ENCODE results near the gene JMJD6.
"Not testable (repeated sequence)": the region's sequence is repeated elsewhere in the genome, so short reads cannot be mapped to it uniquely, and the experiment has no call there.

The JMJD6 gene

DNA sequence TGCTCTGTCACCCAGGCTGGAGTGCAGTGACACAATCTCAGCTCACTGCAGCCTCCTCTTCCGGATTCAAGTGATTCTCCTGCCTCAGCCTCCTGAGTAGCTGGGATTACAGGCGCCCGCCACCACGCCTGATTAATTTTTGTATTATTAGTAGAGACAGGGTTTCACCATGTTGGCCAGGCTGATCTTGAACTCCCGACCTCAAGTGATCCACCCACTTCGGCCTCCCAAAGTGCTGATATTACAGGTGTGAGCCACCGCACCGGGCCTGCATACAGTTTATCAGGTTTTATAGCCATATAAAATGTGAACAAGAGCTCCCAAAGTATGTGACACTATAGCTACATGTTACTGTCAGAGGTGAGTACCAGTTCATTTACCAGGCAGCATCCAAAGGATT is 3.4 kb downstream of the JMJD6 start:
- intact Hi-C loops (cut with DNase I); DNase-seq: not testable (repeated sequence)

DNA sequence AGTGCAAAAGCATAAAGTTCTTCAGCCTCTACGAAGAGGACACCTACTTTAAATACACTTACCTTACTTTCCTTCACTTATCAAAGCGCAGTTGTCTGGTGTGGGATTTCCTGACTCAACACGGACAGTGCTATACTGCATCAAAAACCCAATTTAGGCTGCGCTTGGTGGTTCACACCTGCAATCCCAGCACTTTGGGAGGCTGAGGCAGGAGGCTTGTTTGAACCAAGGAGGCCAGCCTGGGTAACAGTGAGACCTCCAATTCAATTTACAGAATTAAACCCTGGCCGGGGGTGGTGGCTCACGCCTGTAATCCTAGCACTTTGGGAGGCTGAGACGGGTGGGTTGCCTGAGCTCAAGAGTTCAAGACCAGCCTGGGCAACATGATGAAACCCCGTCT is 4.1 kb downstream of the JMJD6 start:
- DNase-seq, result no peak
- intact Hi-C loops (cut with DNase I), result no loop called here

DNA sequence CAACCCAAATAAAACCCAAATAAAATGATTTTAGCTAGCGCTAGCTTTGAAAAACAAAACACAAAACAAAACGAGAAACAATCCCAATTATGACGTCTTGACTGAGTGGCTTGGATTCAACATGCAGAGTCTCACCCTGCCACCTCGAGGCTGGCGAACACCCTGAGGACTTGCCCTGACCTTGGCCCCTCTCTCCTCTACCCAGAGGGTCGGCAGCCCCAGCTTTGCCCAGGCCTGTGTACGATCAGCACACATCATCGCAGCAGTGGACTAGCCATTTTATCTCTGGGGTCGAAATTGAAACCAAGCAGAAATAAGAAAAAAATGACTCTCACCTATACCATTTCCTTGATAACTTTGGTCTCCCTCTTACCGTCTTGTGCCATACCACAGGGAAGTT is 4.9 kb downstream of the JMJD6 start:
- intact Hi-C loops (cut with DNase I), result no loop called here
- DNase-seq, result no peak

DNA sequence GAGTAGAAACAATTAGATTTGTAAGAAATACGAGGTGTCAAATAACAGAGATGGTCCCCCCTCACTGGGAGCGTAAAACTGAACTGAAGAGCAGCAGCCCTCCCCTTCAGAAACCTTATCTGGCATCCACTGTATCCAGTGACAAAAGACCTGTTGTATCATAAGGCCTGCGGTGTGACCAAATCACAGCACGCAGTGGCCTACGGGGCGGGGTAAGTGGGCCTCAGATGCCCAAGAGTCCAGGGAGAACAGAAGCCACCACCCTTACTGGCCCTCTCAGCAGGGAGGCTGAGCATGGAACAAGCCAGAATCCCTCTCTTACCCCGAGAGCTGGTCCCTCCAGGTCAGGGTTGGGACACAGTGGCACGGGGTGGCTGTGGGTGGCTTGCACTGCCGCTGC is 5.5 kb downstream of the JMJD6 start:
- peak in 2 of 42 donors; percentile 3 to 27 for DNase-seq
- intact Hi-C loops (cut with DNase I), result no loop called here

DNA sequence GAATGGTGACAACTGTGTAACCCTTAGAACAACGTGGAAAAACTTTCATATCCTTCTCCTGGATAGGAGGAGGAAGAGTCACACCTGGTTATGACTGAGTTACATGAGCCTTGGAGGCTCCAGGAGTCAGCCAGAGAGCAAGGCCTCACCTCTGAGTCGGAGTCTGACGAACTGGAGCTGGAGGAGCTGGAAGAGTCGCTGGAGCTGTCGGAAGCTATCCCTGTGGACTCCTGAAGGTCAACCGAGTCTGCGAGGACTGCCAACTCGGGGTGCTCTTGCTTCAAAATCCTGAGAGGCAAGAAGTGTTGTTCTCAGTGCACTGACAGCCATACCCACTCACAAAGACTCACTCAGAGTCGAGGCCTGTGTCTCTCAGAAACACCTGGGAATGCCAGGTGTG is 6.2 kb downstream of the JMJD6 start:
- DNase-seq, result peak in 1 of 42 donors; percentile 2
- intact Hi-C loops (cut with DNase I), result no loop called here

DNA sequence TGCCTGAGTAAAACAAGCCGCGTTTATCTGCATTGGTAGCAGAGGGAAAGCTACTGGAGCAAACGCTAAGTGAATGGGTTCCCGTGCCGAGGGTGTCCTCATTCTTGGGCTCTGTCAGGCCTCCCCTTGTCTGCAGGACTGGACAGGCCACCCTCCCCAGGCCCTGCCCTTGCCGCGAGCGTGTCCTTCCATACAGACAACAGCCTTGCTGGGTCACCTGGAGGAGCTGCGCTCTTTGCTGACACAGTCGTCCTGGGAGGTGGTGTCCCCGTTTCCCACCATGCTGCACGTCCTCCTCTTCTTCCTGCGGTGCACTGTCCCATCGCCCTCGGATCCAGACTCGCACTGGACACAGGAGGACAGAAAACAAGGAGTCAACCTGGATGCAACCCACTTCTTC is 7.9 kb downstream of the JMJD6 start:
- intact Hi-C loops (cut with DNase I), result no loop called here
- no peak for DNase-seq

DNA sequence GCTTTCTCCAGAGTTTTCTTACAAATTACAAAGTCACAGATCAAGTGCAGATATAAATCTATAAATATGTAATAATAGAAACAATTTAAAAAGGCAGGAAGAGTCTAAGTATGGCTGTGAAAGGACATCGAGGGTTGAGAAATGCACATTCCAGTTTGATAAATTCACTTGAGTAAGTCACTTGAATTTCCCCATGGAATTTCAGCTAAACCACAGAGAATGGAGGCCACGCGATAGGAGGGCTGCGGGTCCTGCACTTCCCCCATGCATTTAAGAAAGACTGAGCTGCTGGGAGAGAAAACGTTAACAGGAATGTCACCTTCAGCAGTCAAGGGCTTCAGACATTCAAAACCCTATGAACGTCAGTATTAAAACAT is 9.6 kb downstream of the JMJD6 start:
- intact Hi-C loops (cut with DNase I), result no loop called here

DNA sequence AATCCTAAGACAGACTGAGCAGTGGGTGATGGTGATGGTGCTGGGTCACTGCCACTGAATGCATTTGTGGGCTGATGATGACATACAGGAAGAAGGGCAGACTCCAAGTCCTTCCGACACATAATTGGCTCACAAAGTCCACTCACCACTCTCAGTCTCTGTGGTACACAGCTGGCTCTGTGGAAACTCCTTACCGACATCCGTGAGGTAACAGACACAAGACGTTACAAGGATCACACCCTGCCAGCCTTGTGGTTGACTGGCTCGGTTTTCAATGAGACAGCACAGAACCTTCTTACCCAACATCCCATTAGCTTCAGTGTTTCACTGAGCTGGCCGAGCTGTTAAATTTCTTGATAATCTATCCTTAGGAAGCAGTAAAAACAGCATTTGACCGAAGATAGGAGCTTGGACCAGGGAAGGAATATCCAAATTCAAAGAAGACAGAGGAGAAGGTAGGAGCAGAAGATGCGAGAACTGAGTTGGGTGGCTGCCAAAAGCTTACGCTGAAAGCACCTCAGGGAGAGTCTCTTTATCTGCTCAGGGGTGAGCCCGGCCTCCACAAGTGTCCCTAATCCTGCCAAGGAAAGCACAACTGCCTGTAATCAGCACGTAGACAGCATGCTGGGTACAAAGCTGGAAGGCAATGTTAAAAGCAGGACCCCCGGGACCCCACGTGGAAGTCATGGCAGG is 10.1 kb downstream of the JMJD6 start:
- DNase-seq, result peak in 2 of 42 donors; percentile 46 to 78
- intact Hi-C loops (cut with DNase I), result no loop called here

More for the DNA sequence above, 9.6 kb downstream of the JMJD6 start:
- DNase-seq, result no peak

DNA sequence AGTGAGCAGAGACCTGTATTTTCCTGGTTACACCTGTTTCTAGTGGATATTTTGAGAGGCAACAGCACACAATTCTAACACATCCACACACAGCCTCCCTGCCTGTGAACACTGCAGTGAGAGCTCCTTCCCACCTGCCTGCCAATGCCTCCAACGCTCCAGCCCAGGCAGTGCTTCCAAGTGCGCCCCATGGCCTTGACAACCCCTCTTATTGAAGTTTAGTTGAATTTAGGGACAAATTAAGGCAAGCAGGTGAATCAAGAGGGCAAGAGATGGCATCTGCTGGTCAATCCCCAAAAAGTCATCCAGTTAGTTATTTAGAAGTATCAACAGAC is 10.9 kb downstream of the JMJD6 start:
- intact Hi-C loops (cut with DNase I), result no loop called here
- DNase-seq, result peak in 3 of 42 donors; percentile 44 to 61 (median 49)

DNA sequence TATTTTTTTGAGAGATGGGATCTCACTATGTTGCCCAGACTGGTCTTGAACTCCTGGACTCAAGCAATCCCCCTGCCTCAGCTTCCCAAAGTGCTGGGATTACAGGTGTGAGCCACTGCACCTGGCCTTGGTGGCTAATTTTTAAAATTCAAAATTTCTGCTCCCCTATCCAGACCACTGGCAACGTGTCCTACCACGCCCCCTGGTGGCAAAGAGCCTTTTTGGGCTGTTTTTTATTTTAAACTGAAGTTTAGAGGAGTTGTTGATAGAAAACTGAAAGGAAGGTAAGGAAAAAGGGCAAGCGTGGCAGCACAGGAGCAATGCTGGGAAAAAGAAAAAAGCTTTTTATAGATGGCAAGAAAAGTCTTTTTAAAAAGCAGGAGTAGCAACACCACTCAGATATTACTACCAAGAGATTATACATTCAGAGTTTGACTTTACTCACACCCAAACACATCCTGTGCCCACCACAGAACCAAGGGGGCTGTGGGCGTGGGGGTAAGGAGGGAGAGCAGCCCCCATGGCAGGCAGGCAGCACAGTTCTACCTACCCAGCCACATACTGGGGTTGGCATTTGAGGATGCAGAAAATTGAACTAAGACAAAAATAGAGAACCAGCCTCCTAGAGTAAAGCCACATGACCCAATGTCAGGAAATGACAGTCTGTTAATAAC is 11.4 kb downstream of the JMJD6 start:
- intact Hi-C loops (cut with DNase I), result no loop called here
- peak in 39 of 42 donors; percentile 40 to 92 (median 80) for DNase-seq

DNA sequence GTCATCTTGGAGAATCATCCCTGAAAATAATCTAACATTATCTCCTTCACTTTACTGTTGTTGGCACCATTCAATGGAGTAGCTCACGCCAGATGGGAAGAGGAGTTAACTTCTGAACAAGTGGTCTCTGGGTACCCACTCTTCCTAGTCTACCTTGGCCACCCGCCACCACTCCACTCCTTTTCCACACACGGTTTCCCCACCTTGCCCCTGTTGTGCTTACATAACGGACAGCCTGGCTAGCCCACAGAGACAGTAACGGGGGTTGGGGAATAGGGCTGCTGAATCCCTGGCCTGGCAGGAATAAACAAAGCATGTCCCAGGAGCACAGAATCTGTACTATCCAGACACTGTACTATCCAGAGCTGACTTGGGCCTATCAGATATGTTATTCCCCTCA is 12.1 kb downstream of the JMJD6 start:
- no peak for DNase-seq
- intact Hi-C loops (cut with DNase I), result no loop called here

DNA sequence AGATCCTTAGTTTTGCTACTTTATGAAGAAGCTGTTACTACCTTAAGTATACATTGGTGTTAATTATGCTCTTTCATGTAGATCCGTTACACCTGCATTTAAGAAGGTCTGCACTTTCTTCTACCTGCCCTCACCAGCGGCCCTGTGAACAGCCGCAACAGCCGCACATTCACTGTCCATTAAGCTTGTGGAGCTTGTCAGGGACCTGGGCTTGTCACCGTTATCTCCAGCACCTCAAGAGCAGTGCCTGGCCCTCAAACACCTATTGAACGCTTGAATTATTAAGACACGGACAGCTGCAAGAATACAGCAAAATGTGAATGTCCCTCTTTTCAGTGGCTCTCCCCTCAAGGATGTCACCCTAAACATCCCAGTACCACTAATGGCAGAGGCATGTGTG is 12.6 kb downstream of the JMJD6 start:
- intact Hi-C loops (cut with DNase I), result no loop called here
- DNase-seq, result no peak

DNA sequence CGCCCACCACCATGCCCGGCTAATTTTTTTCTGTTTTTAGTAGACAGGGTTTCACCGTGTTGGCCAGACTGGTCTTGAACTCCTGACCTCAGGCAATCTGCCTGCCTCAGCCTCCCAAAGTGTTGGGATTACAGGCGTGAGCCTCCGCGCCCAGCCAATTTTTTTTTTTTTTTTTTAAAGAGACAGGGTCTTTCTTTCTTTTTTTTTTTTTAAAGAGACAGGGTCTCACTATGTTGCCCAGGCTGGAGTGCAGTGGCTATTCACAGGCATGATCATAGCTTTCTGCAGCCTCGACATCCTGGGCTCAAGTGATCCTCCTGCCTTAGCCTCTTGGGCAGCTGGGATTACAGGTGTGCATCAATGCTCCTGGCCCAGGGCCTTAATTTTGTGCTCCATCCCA is 14.1 kb downstream of the JMJD6 start:
- DNase-seq; intact Hi-C loops (cut with DNase I): not testable (repeated sequence)

DNA sequence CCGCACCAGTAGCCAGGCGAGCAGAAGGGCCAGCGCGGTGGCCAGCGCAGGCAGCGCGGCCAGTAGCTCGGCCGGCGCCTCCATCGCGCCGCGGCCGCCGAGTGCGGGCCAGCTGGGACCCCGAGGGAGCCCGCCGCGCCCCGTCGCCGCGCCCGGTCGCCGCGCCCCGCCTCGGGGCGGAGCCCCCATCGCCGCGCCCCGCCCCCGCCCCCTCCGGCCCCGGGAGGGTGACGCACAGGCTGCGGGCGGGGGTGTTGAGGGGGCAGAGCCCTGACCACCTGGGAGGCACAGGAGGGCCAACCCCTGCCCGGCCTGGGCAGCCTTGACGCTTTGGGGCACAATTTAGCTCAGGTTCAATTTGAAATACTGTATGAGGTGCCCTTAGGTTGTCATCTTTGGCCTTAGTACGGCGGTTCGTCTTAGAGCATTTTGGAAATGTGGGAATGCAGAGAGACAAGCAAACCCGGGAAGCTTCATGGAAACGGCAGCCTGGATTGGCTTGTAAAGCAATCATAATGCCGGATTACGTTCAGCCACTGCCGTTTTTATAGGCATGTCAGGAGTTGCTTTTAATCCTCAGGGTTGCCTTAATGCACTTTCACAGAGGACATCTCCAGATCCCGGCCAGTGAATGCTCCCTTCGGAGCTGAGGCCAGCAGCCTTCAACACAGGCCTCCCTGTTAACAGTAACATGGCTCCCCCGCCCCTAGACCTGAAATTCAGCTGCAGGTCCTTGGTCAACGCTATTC is 15.4 kb downstream of the JMJD6 start, which contains the start of gene MXRA7:
Gene MXRA7, minus strand, starts transcription at position 103 of the 749 bp plus-strand sequence. Its CDS starts 19 bp downstream, at position 84.
- intact Hi-C loops (cut with DNase I), result loop anchor here (2.0 kb wide), 1 partner anchor 16 kb away; the partner anchor contains the start of genes JMJD6 and METTL23
- peak in 39 of 42 donors; percentile 49 to 89 (median 77) for DNase-seq

DNA sequence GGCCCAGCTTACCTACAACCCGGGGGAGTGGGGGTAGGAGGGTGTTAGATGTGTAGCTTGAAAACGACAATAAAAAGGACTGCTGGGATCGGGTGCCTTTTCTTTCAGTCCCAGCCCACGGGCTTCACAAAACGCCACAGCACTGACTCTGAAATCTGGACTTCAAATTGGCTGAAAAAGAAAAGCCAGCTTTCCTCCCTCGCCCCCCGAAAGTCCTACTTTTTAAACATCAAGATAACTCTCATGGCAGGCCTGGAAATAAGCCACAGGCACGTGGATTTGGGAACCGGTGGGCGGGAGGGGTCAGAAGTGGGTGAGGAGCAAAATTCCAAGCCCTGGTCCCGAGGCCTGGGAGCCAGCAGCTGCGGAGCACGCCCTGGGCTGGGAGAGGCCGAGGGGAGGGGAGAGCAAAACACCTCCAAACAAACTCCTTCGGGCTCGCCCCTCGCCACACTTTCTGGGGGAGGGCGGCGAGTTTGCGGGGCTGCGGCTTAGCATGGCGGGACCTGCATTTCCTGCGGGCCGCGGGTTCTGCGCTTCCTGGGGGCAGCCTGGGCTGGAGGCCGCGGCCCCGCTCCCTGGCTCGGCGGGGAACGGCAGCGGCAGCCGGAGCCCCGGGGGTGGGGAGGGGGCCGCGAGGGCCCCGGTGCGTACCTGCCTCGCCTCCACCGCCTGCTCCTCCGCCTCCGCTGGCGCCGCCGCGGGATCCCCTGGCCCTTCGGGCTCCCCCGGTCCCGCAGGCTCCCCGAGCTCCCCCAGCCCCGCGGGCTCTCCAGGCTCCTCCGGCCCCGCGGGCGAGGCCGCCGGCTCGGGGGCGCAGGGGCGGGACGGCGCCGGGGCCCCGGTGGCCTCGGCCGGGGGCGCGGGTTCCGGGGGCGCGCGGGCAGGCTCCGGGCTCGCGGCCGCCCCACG is 16.2 kb downstream of the JMJD6 start:
- intact Hi-C loops (cut with DNase I), result loop anchor here (2.0 kb wide), 1 partner anchor 17 kb away; the partner anchor contains the start of genes JMJD6 and METTL23
- peak in 3 of 42 donors; percentile 26 to 59 (median 37) for DNase-seq

DNA sequence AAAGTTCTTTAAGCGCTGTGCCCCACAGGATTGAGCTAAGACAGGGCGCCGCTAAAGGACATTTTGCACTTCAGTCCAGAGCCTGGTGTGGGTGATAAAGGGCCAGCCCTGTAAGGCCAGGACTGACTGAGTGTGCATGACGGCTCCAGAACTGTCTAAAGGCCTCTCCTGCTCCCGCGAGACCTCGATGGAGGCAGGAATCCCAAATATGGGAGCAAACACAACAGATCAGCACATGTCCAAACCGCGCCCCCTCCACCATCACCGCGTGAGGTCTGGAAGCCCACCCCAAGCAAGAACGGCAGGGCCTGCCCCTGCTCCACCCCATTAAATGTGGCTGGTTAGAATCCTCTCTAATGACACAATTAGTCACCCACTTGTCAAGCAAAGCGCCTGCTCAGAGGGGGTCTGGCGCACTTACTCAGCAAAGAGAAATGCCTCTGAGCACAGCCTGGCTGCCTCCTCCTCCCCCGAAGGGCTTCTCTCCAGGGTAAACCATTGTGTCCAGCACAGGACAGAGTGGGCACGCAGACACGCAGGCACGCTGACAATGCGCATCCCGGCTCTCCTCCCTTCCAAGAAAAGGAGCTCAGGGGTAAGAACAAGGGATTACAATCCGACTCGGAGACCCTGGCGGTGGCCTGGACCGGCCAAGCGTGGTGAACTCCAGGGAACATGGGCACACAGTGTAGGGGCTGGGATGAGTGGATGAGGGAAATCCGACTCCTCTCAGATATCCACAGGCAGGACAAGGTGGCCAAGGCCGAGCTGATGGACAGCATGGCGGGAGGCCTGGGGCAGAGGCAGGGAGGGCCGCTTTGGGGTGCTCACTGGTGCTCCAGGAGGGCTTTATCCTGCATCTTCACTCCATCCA is 17.1 kb downstream of the JMJD6 start:
- intact Hi-C loops (cut with DNase I), result no loop called here

DNA sequence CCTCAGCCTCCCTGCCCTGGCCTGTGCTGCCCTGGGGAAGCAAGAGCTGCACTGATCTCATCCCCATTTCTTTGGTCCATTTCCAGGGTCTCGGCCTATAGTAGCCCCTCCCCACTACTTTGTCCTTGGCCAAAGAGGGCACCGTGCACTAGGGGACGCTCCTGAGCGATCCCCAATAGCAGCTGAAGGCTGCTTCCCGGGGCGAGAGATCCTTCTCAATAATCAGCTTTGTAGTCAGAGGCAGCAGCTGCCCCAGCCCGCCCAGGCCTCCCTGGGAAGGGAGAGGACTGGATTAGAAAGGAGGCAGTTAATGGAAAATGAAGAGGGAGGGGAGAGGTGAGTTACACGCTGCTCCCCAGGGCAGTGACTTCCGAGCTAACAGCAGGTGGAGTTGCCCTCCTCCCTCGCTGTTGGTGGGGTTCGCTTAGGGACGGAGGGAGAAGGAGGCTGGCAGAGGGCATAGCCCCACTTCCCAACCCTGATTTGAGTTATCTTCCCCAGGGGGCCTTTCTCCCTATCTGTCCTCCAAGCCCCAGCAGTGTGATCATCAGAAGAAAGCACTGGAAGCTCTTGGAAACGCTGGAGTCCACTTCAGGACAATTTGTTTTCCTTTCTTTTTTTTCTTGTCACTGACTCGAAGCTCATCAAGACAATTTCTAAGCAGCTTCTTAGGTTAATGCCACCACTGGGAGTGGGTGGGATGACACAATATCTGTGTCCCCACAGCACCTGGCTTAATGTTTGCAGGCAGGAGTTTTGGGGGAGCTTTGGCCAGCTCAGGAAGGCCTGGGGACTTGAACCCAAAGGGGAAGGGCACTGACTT is 18.2 kb downstream of the JMJD6 start:
- DNase-seq, result peak; percentile 59 to 89 (median 78)

More for the DNA sequence above, 17.1 kb downstream of the JMJD6 start:
- peak in 37 of 42 donors; percentile 47 to 91 (median 70) for DNase-seq

More for the DNA sequence above, 18.2 kb downstream of the JMJD6 start:
- intact Hi-C loops (cut with DNase I), result no loop called here

All from head of caudate nucleus (tissue), 42 donors.